ENCODE data around the gene DLX2. TPM values are rescaled to one million over a fixed set of nuclear protein-coding genes. Genes with fewer than 3 reads are reported as not detected.
"Not testable (repeated sequence)": the region's sequence is repeated elsewhere in the genome, so short reads cannot be mapped to it uniquely, and the experiment has no call there.

Gene DLX2
- total RNA-seq, result 0.41 TPM in 1 of 2 replicates, not detected in the other

GRCh38 chr2:172102391-172103359 lies at the start of gene DLX2:
Gene DLX2 (minus strand): TSS chr2:172102900. CDS start chr2:172102538, 362 bp downstream.
- no peak for DNase-seq (ENCODE audit: extremely low read depth, low read depth, low spot score)

GRCh38 chr2:172147944-172148650 lies 45.4 kb upstream of the DLX2 start:
- DNase-seq (ENCODE audit: extremely low read depth, low read depth, low spot score), result no peak

- no peak for DNase-seq (ENCODE audit: extremely low read depth, low read depth, low spot score)
These were observed 41.1 kb upstream of the DLX2 start for GRCh38 chr2:172143817-172144216.

GRCh38 chr2:172138727-172139126 lies 36.0 kb upstream of the DLX2 start:
- DNase-seq (ENCODE audit: extremely low read depth, low read depth, low spot score), result not testable (repeated sequence)

- DNase-seq (ENCODE audit: extremely low read depth, low read depth, low spot score), result no peak
These were observed 35.2 kb upstream of the DLX2 start for GRCh38 chr2:172137943-172138342.

GRCh38 chr2:172137109-172137508 lies 34.4 kb upstream of the DLX2 start:
- no peak for DNase-seq (ENCODE audit: extremely low read depth, low read depth, low spot score)

- no peak for DNase-seq (ENCODE audit: extremely low read depth, low read depth, low spot score)
These were observed 32.7 kb upstream of the DLX2 start for GRCh38 chr2:172135446-172135845.

- DNase-seq (ENCODE audit: extremely low read depth, low read depth, low spot score), result no peak
These were observed 31.6 kb upstream of the DLX2 start for GRCh38 chr2:172134270-172134669.

- no peak for DNase-seq (ENCODE audit: extremely low read depth, low read depth, low spot score)
These were observed 29.2 kb upstream of the DLX2 start for GRCh38 chr2:172131713-172132555.

GRCh38 chr2:172129404-172129803 lies 26.7 kb upstream of the DLX2 start:
- DNase-seq (ENCODE audit: extremely low read depth, low read depth, low spot score), result no peak

GRCh38 chr2:172128484-172128883 lies 25.8 kb upstream of the DLX2 start:
- no peak for DNase-seq (ENCODE audit: extremely low read depth, low read depth, low spot score)

GRCh38 chr2:172120118-172120517 lies 17.4 kb upstream of the DLX2 start:
- no peak for DNase-seq (ENCODE audit: extremely low read depth, low read depth, low spot score)

GRCh38 chr2:172119089-172119488 lies 16.4 kb upstream of the DLX2 start:
- DNase-seq (ENCODE audit: extremely low read depth, low read depth, low spot score), result no peak

GRCh38 chr2:172116107-172116506 lies 13.4 kb upstream of the DLX2 start:
- DNase-seq (ENCODE audit: extremely low read depth, low read depth, low spot score), result no peak

- DNase-seq (ENCODE audit: extremely low read depth, low read depth, low spot score), result no peak
These were observed 11.9 kb upstream of the DLX2 start for GRCh38 chr2:172114579-172114978.

GRCh38 chr2:172114176-172114575 lies 11.5 kb upstream of the DLX2 start:
- DNase-seq (ENCODE audit: extremely low read depth, low read depth, low spot score), result not testable (repeated sequence)

GRCh38 chr2:172113617-172114016 lies 10.9 kb upstream of the DLX2 start:
- DNase-seq (ENCODE audit: extremely low read depth, low read depth, low spot score), result no peak

- no peak for DNase-seq (ENCODE audit: extremely low read depth, low read depth, low spot score)
These were observed 7.5 kb upstream of the DLX2 start for GRCh38 chr2:172109988-172110811.

- DNase-seq (ENCODE audit: extremely low read depth, low read depth, low spot score), result no peak
These were observed 6.7 kb upstream of the DLX2 start for GRCh38 chr2:172109256-172109987.
